Activated B cell treated with CpG ODN at 0.5 μM for 24 hours (primary cell): ENCODE measurements around the gene SNX27. TPM values are rescaled to one million over a fixed set of nuclear protein-coding genes. Genes with fewer than 3 reads are reported as not detected.

Source experiments
- ATAC-seq: fragments of 200-7000 bp; cut with Tn5 transposase; one replicate; pipeline ENCODE4 v1.10.0; 2021; ENCODE audit warnings: low read depth, mild to moderate bottlenecking, moderate library complexity
- CTCF ChIA-PET: fragments of 350-600 bp; sonication (Branson Sonifier 250); formaldehyde crosslinking; loops from one replicate; lab custom pipeline; 2021; ENCODE audit warnings: antibody characterized with exemption; lab: Charles Lee
- POLR2A ChIA-PET: fragments of 350-600 bp; sonication (Branson Sonifier 250); formaldehyde crosslinking; loops from one replicate; lab custom pipeline; 2021; ENCODE audit warnings: antibody characterized with exemption; lab: Charles Lee
- DNase-seq: peaks from one replicate; pipeline ENCODE4 v3.0.0; 2022
- H3K27ac Mint-ChIP-seq: one replicate; pipeline ENCODE4 v1.8.0; 2020; ENCODE audit warnings: mixed read lengths
- H3K27me3 Mint-ChIP-seq: one replicate; pipeline ENCODE4 v1.8.0; 2021; ENCODE audit warnings: mixed read lengths
- H3K36me3 Mint-ChIP-seq: one replicate; pipeline ENCODE4 v1.8.0; 2021; ENCODE audit warnings: low read depth, mixed read lengths
- H3K4me1 Mint-ChIP-seq: one replicate; pipeline ENCODE4 v1.8.0; 2021; ENCODE audit warnings: mixed read lengths
- H3K4me3 Mint-ChIP-seq: one replicate; pipeline ENCODE4 v1.8.0; 2020; ENCODE audit warnings: mild to moderate bottlenecking, mixed read lengths
- H3K9me3 Mint-ChIP-seq: one replicate; pipeline ENCODE4 v1.8.0; 2020; ENCODE audit warnings: mixed read lengths
- intact Hi-C: fragments of 100-400 bp; cut with micrococcal nuclease; formaldehyde crosslinking; loops from one replicate; pipeline ENCODE4 v1.15.1; 2024
- total RNA-seq: library from RNA; stranded (reverse); gene quantifications from 2 replicates; pipeline ENCODE4 v1.2.3, GENCODE V29; 2022
- TF ChIP-seq, protein P1 (sequence below): fragments of 200-600 bp; IDR thresholded peaks from one replicate; pipeline ENCODE4 v1.8.0; 2022; ENCODE audit warnings: antibody characterized with exemption, mild to moderate bottlenecking

The SNX27 gene
- total RNA-seq, 1 donor from 2014 or later = 27.6 TPM

DNA sequence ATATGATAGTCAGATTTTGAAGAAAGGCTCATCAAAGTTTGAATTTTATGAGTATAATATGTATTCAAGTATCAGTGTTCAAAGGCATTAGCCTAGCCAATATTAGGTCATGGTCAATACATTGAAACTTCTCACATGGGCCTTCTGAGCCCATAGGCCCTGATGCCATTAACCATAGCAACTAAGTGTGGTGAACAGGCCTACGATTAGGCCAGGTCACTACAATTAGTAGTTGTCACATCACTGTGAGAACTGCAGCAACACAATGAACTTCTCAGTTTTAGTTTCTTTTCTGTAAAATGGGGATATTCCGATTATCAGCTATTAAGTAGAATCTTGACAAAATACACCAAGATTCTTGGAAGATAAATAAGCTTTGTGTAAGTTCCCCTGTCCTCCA lies 74.7 kb downstream of the SNX27 start:
- Mint-ChIP-seq H3K9me3 (no peaks in the 10 kb centered on the region), H3K27me3 (no peaks in the 10 kb centered on the region), H3K4me1 (peaks cover under 1% of the 10 kb centered on the region), H3K36me3 (peaks cover 42% of the 10 kb centered on the region), H3K27ac (no peak overlapping the region), H3K4me3 (no peak overlapping the region)
- intact Hi-C loops = no loop called here
- DNase-seq (no peak), ATAC-seq (no peak)
- TF ChIP-seq, protein P1, sequence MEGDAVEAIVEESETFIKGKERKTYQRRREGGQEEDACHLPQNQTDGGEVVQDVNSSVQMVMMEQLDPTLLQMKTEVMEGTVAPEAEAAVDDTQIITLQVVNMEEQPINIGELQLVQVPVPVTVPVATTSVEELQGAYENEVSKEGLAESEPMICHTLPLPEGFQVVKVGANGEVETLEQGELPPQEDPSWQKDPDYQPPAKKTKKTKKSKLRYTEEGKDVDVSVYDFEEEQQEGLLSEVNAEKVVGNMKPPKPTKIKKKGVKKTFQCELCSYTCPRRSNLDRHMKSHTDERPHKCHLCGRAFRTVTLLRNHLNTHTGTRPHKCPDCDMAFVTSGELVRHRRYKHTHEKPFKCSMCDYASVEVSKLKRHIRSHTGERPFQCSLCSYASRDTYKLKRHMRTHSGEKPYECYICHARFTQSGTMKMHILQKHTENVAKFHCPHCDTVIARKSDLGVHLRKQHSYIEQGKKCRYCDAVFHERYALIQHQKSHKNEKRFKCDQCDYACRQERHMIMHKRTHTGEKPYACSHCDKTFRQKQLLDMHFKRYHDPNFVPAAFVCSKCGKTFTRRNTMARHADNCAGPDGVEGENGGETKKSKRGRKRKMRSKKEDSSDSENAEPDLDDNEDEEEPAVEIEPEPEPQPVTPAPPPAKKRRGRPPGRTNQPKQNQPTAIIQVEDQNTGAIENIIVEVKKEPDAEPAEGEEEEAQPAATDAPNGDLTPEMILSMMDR = no peak
- ChIA-PET CTCF (no interaction called here), POLR2A (no interaction called here)

DNA sequence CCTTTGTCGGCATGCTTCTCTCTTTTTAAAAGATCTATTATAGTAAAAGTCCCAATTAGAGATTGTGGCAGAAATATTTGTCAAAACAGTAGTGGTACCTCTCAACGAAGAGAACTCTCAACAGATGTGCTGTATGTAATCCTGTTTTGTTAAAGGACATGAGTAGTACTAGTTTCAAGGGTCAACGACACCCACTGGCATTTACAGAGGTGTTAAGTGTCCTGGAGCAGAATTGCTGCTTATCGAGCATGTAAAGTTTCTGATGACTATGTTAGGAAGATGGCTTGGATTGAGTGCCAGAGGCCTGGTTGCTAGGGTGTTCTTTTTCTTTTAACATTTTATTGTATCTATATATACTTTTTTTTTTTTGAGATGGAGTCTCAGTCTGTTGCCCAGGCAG lies 77.6 kb downstream of the SNX27 start:
- H3K4me1 Mint-ChIP-seq = no peaks in the 10 kb centered on the region
- peaks cover 58% of the 10 kb centered on the region for H3K36me3 Mint-ChIP-seq
- TF ChIP-seq, protein P1 = no peak
- H3K9me3 Mint-ChIP-seq = no peaks in the 10 kb centered on the region
- no peak overlapping the region for H3K27ac Mint-ChIP-seq
- CTCF ChIA-PET = no interaction called here
- intact Hi-C loops = no loop called here
- DNase-seq (no peak), ATAC-seq (no peak)
- POLR2A ChIA-PET = no interaction called here
- no peaks in the 10 kb centered on the region for H3K27me3 Mint-ChIP-seq
- no peak overlapping the region for H3K4me3 Mint-ChIP-seq

DNA sequence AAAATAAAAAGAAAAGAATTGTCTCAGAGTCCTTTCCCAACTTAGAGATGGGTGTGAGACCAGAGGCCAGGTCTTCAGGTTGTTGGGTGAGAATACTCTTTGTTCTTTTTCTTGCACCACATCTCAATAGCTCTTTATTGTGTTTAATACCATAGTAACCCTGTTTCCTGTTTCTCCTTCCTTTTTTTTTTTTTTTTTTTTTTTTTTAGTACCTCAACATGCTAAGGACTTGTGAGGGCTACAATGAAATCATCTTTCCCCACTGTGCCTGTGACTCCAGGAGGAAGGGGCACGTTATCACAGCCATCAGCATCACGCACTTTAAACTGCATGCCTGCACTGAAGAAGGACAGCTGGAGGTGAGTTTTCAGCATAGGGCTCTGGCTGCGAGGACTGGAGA lies 80.4 kb downstream of the SNX27 start:
- intact Hi-C loops = no loop called here
- H3K27me3 Mint-ChIP-seq = no peaks in the 10 kb centered on the region
- no peak overlapping the region for H3K27ac Mint-ChIP-seq
- peaks cover 58% of the 10 kb centered on the region for H3K36me3 Mint-ChIP-seq
- TF ChIP-seq, protein P1 = no peak
- CTCF ChIA-PET = interaction anchor here (1.6 kb wide), 1 partner anchor 144 kb away, joined by 4 read pairs; no protein-coding TSS in a partner anchor
- no peak overlapping the region for H3K4me3 Mint-ChIP-seq
- POLR2A ChIA-PET = no interaction called here
- no peaks in the 10 kb centered on the region for H3K9me3 Mint-ChIP-seq
- no peak for ATAC-seq
- DNase-seq = no peak
- H3K4me1 Mint-ChIP-seq = no peaks in the 10 kb centered on the region

DNA sequence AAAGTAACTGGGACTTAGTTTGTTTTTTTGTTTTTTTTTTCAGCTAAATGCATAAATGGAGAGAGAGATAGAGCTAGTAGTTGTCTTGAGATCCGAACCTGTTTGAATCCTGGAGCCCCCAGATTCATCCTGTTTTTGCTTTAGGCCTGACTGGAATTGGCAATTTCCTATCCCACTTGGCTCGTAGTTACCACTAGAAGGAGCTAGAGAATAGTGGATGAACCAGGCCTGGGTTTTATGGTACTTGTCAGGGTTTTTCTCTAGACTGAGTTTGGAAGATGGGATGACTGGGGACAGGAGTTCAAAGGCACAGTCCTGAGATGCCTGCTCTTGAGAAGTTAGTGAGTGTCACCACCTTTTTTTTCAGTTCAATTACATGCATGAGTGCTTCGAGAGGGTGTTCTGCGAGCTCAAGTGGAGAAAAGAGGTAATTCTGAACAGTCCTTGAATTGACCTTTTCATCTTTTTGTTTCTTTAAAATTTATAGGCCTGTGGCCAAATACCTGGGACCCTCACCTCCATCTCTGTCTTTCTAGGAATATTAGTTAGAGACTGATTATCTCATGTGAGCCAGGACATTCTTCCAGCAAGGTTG lies 81.3 kb downstream of the SNX27 start:
- Mint-ChIP-seq H3K9me3 (no peaks in the 10 kb centered on the region), H3K27ac (no peak overlapping the region), H3K36me3 (peaks cover 59% of the 10 kb centered on the region), H3K4me3 (no peak overlapping the region), H3K27me3 (no peaks in the 10 kb centered on the region), H3K4me1 (no peaks in the 10 kb centered on the region)
- TF ChIP-seq, protein P1 = no peak
- CTCF ChIA-PET = interaction anchor here (1.6 kb wide), 1 partner anchor 143 kb away, joined by 4 read pairs; no protein-coding TSS in a partner anchor
- ATAC-seq (no peak), DNase-seq (no peak)
- POLR2A ChIA-PET = no interaction called here
- intact Hi-C loops = no loop called here

DNA sequence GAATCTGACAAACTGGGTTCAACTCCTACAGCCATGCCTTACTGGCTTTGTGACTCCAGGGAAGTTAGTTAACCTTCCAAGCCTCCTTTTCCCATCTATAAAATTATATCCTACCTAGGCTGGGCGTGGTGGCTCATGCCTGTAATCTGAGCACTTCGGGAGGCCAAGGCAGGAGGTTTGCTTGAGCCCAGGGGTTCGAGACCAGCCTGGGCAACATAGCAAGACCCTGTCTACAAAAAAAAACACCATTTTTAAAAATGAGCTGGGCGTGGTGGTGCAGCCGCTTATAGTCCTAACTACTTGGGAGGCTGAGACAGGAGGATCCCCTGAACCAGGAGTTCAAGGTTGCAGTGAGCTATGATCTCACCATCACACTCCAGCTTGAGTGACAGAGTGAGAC lies 89.7 kb downstream of the SNX27 start:
- Mint-ChIP-seq H3K27me3 (no peaks in the 10 kb centered on the region), H3K4me1 (no peaks in the 10 kb centered on the region), H3K27ac (no peak overlapping the region), H3K4me3 (no peak overlapping the region), H3K9me3 (no peaks in the 10 kb centered on the region), H3K36me3 (peaks cover 44% of the 10 kb centered on the region)
- TF ChIP-seq, protein P1 = no peak
- no peak for DNase-seq
- CTCF ChIA-PET = no interaction called here
- POLR2A ChIA-PET = no interaction called here
- intact Hi-C loops = no loop called here
- ATAC-seq = no peak
